H9 (cell line): Measurements from ENCODE around the gene CFAP57. TPM values are rescaled to one million over a fixed set of nuclear protein-coding genes. Genes with fewer than 3 reads are reported as not detected.

Experiments
- DNase-seq: peaks from one replicate; pipeline ENCODE4 v3.0.0-alpha.2; 2017
- H2AFZ ChIP-seq: one replicate; pipeline ENCODE4 v1.6.1; 2013; ENCODE audit warnings: mild to moderate bottlenecking, low read length, control low read depth, moderate library complexity
- H2AK5ac ChIP-seq: 2 replicates; pipeline ENCODE4 v1.6.1; 2013; ENCODE audit warnings: low read length, control low read depth, mixed read lengths; ENCODE audit not compliant: insufficient read length
- H2BK120ac ChIP-seq: one replicate; pipeline ENCODE4 v1.6.1; 2013; ENCODE audit warnings: low read depth, mild to moderate bottlenecking, low read length, control low read depth, inconsistent platforms; ENCODE audit not compliant: poor library complexity, severe bottlenecking
- H2BK12ac ChIP-seq: 2 replicates; pipeline ENCODE4 v1.6.1; 2013; ENCODE audit warnings: low read length, control low read depth, mixed read lengths, low read depth; ENCODE audit not compliant: insufficient read length
- H2BK15ac ChIP-seq: 2 replicates; pipeline ENCODE4 v1.6.1; 2013; ENCODE audit warnings: low read depth, low read length, control low read depth
- H2BK20ac ChIP-seq: one replicate; pipeline ENCODE4 v1.6.1; 2013; ENCODE audit warnings: low read depth, mild to moderate bottlenecking, low read length, control low read depth, inconsistent platforms; ENCODE audit not compliant: poor library complexity, severe bottlenecking
- H2BK5ac ChIP-seq: 2 replicates; pipeline ENCODE4 v1.6.1; 2013; ENCODE audit warnings: low read length, control low read depth, mixed read lengths; ENCODE audit not compliant: insufficient read length
- H3K14ac ChIP-seq: 2 replicates; pipeline ENCODE4 v1.6.1; 2013; ENCODE audit warnings: low read length, control low read depth; ENCODE audit not compliant: insufficient read depth
- H3K18ac ChIP-seq: 2 replicates; pipeline ENCODE4 v1.6.1; 2013; ENCODE audit warnings: low read depth, mild to moderate bottlenecking, mixed read lengths, low read length, control low read depth; ENCODE audit not compliant: insufficient read length
- H3K23ac ChIP-seq: 2 replicates; pipeline ENCODE4 v1.6.1; 2013; ENCODE audit warnings: low read length, control low read depth, mixed read lengths, low read depth; ENCODE audit not compliant: insufficient read length
- H3K23me2 ChIP-seq: 2 replicates; pipeline ENCODE4 v1.6.1; 2013; ENCODE audit warnings: low read depth, mild to moderate bottlenecking, mixed read lengths, low read length, control low read depth; ENCODE audit not compliant: insufficient read length, poor library complexity, severe bottlenecking
- H3K27ac ChIP-seq: 2 replicates; pipeline ENCODE4 v1.5.1; 2013; ENCODE audit warnings: low read length, control low read depth, mixed read lengths, low read depth; ENCODE audit not compliant: insufficient read length
- H3K27me3 ChIP-seq: 2 replicates; pipeline ENCODE4 v1.6.1; 2013; ENCODE audit warnings: low read length, control low read depth, inconsistent platforms; ENCODE audit not compliant: insufficient read depth
- H3K4ac ChIP-seq: 2 replicates; pipeline ENCODE4 v1.6.1; 2013; ENCODE audit warnings: low read depth, mild to moderate bottlenecking, control low read depth, inconsistent platforms, low read length, moderate library complexity
- H3K4me1 ChIP-seq: 2 replicates; pipeline ENCODE4 v1.6.1; 2013; ENCODE audit warnings: low read length, control low read depth, inconsistent platforms; ENCODE audit not compliant: insufficient read depth
- H3K4me2 ChIP-seq: 2 replicates; pipeline ENCODE4 v1.6.1; 2013; ENCODE audit warnings: low read length, control low read depth, mixed read lengths; ENCODE audit not compliant: insufficient read length, insufficient read depth
- H3K56ac ChIP-seq: 2 replicates; pipeline ENCODE4 v1.6.1; 2013; ENCODE audit warnings: low read depth, mild to moderate bottlenecking, mixed read lengths, low read length, control low read depth; ENCODE audit not compliant: insufficient read length
- H3K79me1 ChIP-seq: 2 replicates; pipeline ENCODE4 v1.6.1; 2013; ENCODE audit warnings: low read depth, mild to moderate bottlenecking, moderate library complexity, low read length, control low read depth, inconsistent platforms; ENCODE audit not compliant: insufficient read depth, poor library complexity, severe bottlenecking
- H3K79me2 ChIP-seq: 2 replicates; pipeline ENCODE4 v1.6.1; 2013; ENCODE audit warnings: low read length, control low read depth, inconsistent platforms; ENCODE audit not compliant: insufficient read depth
- H3K9ac ChIP-seq: 2 replicates; pipeline ENCODE4 v1.6.1; 2013; ENCODE audit warnings: low read length, control low read depth, mixed read lengths; ENCODE audit not compliant: insufficient read length; ENCODE audit errors: extremely low read depth
- H3K9me3 ChIP-seq: one replicate; pipeline ENCODE4 v1.6.1; 2013; ENCODE audit warnings: low read depth, low read length, inconsistent platforms; ENCODE audit not compliant: control insufficient read depth
- H3T11ph ChIP-seq: one replicate; pipeline ENCODE4 v1.6.1; 2013; ENCODE audit warnings: mild to moderate bottlenecking, low read length, control low read depth, inconsistent platforms
- H4K20me1 ChIP-seq: one replicate; pipeline ENCODE4 v1.6.1; 2013; ENCODE audit not compliant: control insufficient read depth, insufficient read length, insufficient read depth
- H4K5ac ChIP-seq: 2 replicates; pipeline ENCODE4 v1.6.1; 2013; ENCODE audit warnings: low read depth, mild to moderate bottlenecking, mixed read lengths, low read length, control low read depth; ENCODE audit not compliant: insufficient read length
- H4K8ac ChIP-seq: replicated peaks from 2 replicates; pipeline ENCODE4 v1.6.1; 2013; ENCODE audit warnings: low read length, control low read depth, mixed read lengths, low read depth; ENCODE audit not compliant: insufficient read length
- H4K91ac ChIP-seq: 2 replicates; pipeline ENCODE4 v1.6.1; 2013; ENCODE audit warnings: low read depth, mild to moderate bottlenecking, moderate library complexity, mixed read lengths, low read length, control low read depth; ENCODE audit not compliant: insufficient read length
- H3K27ac Mint-ChIP-seq, 3 experiments: 2 replicates in 2 of 3; 3 replicates in 1 of 3; pipeline ENCODE4 v1.8.0; 2020 to 2021; ENCODE audit warnings: mixed read lengths in 3 of 3, mild to moderate bottlenecking in 1 of 3, moderate library complexity in 1 of 3
- H3K27me3 Mint-ChIP-seq: 2 replicates; pipeline ENCODE4 v1.8.0; 2021; ENCODE audit warnings: low read depth, mild to moderate bottlenecking, moderate library complexity, mixed read lengths
- H3K36me3 Mint-ChIP-seq, 3 experiments: 2 replicates in 2 of 3; 3 replicates in 1 of 3; pipeline ENCODE4 v1.8.0; 2020 to 2021; ENCODE audit warnings: low read depth in 3 of 3, mixed read lengths in 3 of 3; ENCODE audit not compliant: insufficient read depth in 1 of 3
- H3K4me1 Mint-ChIP-seq, 2 experiments: 2 replicates each; pipeline ENCODE4 v1.8.0; 2020; ENCODE audit warnings: mixed read lengths in 2 of 2
- H3K4me3 Mint-ChIP-seq, 2 experiments: 2 replicates in 1 of 2; 3 replicates in 1 of 2; pipeline ENCODE4 v1.8.0; 2020 to 2021; ENCODE audit warnings: mild to moderate bottlenecking in 2 of 2, mixed read lengths in 2 of 2, moderate library complexity in 1 of 2
- H3K9me3 Mint-ChIP-seq, 2 experiments: 2 replicates in 1 of 2; 3 replicates in 1 of 2; pipeline ENCODE4 v1.8.0; 2020; ENCODE audit warnings: mild to moderate bottlenecking in 2 of 2, mixed read lengths in 2 of 2, moderate library complexity in 1 of 2
- WGBS: extraction: QIAGEN DNeasy Blood & Tissue Kit; methylation state at CpG from one replicate; pipeline ENCODE4 v1.1.7; 2013; ENCODE audit warnings: missing lambda C conversion rate, low lambda C conversion rate, mixed read lengths; ENCODE audit not compliant: insufficient read length; ENCODE audit errors: extremely low coverage; 5-methylcytosine and 5-hydroxymethylcytosine counted together
- total RNA-seq: library from RNA; stranded (reverse); gene quantifications from 2 replicates; pipeline ENCODE4 v1.2.1, GENCODE V29; 2021
- TF ChIP-seq, protein P1 (sequence below): fragments of 200-600 bp; sonication (generic); conservative IDR thresholded peaks from 3 replicates; pipeline ENCODE4 v1.8.0; 2021; ENCODE audit warnings: antibody characterized with exemption, mild to moderate bottlenecking

Gene CFAP57
- total RNA-seq, 1 experiment from 2014 or later, result 0.33 TPM

DNA sequence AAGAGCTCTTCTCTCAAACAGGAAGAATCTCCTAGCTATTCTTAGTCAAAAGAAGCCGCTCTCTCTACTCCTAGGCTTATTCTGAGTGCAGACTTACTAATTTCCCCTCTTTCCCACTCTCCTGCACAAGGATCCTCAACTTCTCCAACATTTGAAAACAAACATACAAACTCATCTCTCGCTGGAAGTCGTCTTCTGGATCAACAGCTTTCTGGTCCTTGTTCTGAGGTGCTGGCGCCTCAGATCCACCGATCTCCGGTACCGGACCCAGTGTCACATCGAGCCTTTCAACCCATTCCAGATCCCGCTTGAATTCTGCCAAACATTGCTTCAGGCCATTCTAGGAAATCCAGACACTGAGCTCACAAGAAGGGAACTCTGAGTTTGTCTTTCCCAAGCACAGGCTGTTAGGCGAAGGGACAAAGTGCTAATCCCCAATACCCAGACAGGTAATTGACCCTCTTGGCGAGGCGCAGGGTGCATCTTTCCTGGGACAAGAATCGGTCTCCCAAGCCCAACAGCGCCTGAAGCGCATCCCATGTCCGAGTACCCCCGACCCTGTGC is 736 bp upstream of the CFAP57 start:
- peaks cover 29 to 51% (median 45%) of the 10 kb centered on the region in 3 experiments for H3K36me3 Mint-ChIP-seq
- H3K4me3 Mint-ChIP-seq, result peak overlapping the region; percentile 98
- H3T11ph ChIP-seq, result no peak overlapping the region
- peak overlapping the region; percentile 97 for H3K4me2 ChIP-seq
- H3K9me3 Mint-ChIP-seq, result peaks cover 3 to 5% of the 10 kb centered on the region in 2 experiments; a peak in 2 of 5 replicates
- H3K23ac ChIP-seq, result no peak overlapping the region
- DNase-seq, result no peak
- H2AFZ ChIP-seq, result no peak overlapping the region
- H4K91ac ChIP-seq, result no peak overlapping the region
- no peak overlapping the region for H2BK15ac ChIP-seq
- H4K20me1 ChIP-seq, result no peaks in the 10 kb centered on the region
- peak overlapping the region in 1 of 3 experiments; percentile 95; a peak in 1 of 7 replicates for H3K27ac Mint-ChIP-seq
- no CpG with 5 or more reads among the region's 17 CpGs for WGBS
- H3K27me3 ChIP-seq, result no peaks in the 10 kb centered on the region; the same call in 1 of the 2 replicates
- H3K4me1 Mint-ChIP-seq, result peaks cover 10% of the 10 kb centered on the region in 2 experiments
- no peak overlapping the region for H2AK5ac ChIP-seq
- H3K79me2 ChIP-seq, result peaks cover 5% of the 10 kb centered on the region; the same call in 1 of the 2 replicates
- H3K14ac ChIP-seq, result no peak overlapping the region; the same call in 1 of the 2 replicates
- no peak overlapping the region for H3K4ac ChIP-seq
- TF ChIP-seq, protein P1, sequence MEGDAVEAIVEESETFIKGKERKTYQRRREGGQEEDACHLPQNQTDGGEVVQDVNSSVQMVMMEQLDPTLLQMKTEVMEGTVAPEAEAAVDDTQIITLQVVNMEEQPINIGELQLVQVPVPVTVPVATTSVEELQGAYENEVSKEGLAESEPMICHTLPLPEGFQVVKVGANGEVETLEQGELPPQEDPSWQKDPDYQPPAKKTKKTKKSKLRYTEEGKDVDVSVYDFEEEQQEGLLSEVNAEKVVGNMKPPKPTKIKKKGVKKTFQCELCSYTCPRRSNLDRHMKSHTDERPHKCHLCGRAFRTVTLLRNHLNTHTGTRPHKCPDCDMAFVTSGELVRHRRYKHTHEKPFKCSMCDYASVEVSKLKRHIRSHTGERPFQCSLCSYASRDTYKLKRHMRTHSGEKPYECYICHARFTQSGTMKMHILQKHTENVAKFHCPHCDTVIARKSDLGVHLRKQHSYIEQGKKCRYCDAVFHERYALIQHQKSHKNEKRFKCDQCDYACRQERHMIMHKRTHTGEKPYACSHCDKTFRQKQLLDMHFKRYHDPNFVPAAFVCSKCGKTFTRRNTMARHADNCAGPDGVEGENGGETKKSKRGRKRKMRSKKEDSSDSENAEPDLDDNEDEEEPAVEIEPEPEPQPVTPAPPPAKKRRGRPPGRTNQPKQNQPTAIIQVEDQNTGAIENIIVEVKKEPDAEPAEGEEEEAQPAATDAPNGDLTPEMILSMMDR, result no peak
- H3K79me1 ChIP-seq, result peaks cover 2% of the 10 kb centered on the region
- H3K27me3 Mint-ChIP-seq, result peaks cover 17% of the 10 kb centered on the region
- no peak overlapping the region for H4K8ac ChIP-seq
- peak overlapping the region; percentile 68 for H3K9ac ChIP-seq
- H3K23me2 ChIP-seq, result peaks cover 6% of the 10 kb centered on the region
- H2BK120ac ChIP-seq, result no peak overlapping the region
- no peak overlapping the region for H2BK20ac ChIP-seq
- no peak overlapping the region for H4K5ac ChIP-seq
- no peak overlapping the region for H3K27ac ChIP-seq
- no peak overlapping the region for H2BK5ac ChIP-seq
- no peaks in the 10 kb centered on the region for H3K9me3 ChIP-seq
- no peak overlapping the region for H3K18ac ChIP-seq
- H3K56ac ChIP-seq, result no peak overlapping the region
- H3K4me1 ChIP-seq, result no peaks in the 10 kb centered on the region
- no peak overlapping the region for H2BK12ac ChIP-seq
